Measurements from ENCODE around the gene ITGB3.

DNA sequence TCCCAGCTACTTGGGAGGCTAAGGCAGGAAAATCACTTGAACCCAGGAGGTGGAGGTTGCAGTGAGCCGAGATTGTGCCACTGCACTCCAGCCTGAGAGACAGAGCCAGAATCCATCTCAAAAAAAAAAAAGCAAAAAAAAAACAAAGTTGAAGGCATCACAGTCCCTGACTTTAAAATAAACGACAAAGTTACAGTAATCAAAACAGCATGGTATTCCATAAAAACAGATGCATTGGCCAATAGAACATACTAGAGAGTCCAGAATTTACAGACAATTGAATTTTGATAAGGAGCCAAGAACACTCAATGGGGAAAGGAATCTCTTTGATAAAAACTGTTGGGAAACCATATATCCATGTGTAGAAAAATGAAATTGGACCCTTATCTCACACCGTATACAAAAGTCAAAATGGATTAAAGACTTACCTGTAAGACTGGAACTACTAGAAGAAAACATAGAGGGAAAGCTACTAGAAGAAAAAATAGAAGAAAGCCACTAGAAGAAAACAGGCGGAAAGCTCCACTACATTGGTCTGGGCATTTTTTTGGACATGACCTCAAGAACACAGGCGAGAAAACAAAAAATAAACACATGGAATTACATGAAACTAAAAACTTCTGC is 67.4 kb downstream of the ITGB3 start:
- TF ChIP-seq TCFL5 (CRISPR knock-in tag; conservative IDR thresholded peaks at IDR 0.05) (no peak), SNRNP70 (optimal IDR thresholded peaks at IDR 0.05; ENCODE audit: low read depth, low read length) (no peak), LARP7 (IDR thresholded peaks at IDR 0.05) (no peak), TOE1 (IDR thresholded peaks at IDR 0.05; ENCODE audit: borderline replicate concordance) (no peak), TOE1 (CRISPR knock-in tag; IDR thresholded peaks at IDR 0.05; ENCODE audit: borderline replicate concordance, low read depth) (no peak), HMG20A (CRISPR knock-in tag; conservative IDR thresholded peaks at IDR 0.05) (no peak), HDGF (IDR thresholded peaks at IDR 0.05) (no peak), ZZZ3 (IDR thresholded peaks at IDR 0.05) (no peak)
- TF ChIP-seq, protein P1, sequence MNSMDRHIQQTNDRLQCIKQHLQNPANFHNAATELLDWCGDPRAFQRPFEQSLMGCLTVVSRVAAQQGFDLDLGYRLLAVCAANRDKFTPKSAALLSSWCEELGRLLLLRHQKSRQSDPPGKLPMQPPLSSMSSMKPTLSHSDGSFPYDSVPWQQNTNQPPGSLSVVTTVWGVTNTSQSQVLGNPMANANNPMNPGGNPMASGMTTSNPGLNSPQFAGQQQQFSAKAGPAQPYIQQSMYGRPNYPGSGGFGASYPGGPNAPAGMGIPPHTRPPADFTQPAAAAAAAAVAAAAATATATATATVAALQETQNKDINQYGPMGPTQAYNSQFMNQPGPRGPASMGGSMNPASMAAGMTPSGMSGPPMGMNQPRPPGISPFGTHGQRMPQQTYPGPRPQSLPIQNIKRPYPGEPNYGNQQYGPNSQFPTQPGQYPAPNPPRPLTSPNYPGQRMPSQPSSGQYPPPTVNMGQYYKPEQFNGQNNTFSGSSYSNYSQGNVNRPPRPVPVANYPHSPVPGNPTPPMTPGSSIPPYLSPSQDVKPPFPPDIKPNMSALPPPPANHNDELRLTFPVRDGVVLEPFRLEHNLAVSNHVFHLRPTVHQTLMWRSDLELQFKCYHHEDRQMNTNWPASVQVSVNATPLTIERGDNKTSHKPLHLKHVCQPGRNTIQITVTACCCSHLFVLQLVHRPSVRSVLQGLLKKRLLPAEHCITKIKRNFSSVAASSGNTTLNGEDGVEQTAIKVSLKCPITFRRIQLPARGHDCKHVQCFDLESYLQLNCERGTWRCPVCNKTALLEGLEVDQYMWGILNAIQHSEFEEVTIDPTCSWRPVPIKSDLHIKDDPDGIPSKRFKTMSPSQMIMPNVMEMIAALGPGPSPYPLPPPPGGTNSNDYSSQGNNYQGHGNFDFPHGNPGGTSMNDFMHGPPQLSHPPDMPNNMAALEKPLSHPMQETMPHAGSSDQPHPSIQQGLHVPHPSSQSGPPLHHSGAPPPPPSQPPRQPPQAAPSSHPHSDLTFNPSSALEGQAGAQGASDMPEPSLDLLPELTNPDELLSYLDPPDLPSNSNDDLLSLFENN (IDR thresholded peaks at IDR 0.05; ENCODE audit: low read depth in 2 of 2, low read length in 2 of 2), result no peak
- TF ChIP-seq, protein P2, sequence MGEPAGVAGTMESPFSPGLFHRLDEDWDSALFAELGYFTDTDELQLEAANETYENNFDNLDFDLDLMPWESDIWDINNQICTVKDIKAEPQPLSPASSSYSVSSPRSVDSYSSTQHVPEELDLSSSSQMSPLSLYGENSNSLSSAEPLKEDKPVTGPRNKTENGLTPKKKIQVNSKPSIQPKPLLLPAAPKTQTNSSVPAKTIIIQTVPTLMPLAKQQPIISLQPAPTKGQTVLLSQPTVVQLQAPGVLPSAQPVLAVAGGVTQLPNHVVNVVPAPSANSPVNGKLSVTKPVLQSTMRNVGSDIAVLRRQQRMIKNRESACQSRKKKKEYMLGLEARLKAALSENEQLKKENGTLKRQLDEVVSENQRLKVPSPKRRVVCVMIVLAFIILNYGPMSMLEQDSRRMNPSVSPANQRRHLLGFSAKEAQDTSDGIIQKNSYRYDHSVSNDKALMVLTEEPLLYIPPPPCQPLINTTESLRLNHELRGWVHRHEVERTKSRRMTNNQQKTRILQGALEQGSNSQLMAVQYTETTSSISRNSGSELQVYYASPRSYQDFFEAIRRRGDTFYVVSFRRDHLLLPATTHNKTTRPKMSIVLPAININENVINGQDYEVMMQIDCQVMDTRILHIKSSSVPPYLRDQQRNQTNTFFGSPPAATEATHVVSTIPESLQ (CRISPR knock-in tag; IDR thresholded peaks at IDR 0.05), result no peak
- TF ChIP-seq, protein P3, sequence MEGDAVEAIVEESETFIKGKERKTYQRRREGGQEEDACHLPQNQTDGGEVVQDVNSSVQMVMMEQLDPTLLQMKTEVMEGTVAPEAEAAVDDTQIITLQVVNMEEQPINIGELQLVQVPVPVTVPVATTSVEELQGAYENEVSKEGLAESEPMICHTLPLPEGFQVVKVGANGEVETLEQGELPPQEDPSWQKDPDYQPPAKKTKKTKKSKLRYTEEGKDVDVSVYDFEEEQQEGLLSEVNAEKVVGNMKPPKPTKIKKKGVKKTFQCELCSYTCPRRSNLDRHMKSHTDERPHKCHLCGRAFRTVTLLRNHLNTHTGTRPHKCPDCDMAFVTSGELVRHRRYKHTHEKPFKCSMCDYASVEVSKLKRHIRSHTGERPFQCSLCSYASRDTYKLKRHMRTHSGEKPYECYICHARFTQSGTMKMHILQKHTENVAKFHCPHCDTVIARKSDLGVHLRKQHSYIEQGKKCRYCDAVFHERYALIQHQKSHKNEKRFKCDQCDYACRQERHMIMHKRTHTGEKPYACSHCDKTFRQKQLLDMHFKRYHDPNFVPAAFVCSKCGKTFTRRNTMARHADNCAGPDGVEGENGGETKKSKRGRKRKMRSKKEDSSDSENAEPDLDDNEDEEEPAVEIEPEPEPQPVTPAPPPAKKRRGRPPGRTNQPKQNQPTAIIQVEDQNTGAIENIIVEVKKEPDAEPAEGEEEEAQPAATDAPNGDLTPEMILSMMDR (IDR thresholded peaks at IDR 0.05 in 2 of 3, conservative IDR thresholded peaks at IDR 0.05 in 1 of 3; ENCODE audit: insufficient read depth in 2 of 3, low read depth in 1 of 3, low read length in 3 of 3), result no peak
- TF ChIP-seq, protein P4, sequence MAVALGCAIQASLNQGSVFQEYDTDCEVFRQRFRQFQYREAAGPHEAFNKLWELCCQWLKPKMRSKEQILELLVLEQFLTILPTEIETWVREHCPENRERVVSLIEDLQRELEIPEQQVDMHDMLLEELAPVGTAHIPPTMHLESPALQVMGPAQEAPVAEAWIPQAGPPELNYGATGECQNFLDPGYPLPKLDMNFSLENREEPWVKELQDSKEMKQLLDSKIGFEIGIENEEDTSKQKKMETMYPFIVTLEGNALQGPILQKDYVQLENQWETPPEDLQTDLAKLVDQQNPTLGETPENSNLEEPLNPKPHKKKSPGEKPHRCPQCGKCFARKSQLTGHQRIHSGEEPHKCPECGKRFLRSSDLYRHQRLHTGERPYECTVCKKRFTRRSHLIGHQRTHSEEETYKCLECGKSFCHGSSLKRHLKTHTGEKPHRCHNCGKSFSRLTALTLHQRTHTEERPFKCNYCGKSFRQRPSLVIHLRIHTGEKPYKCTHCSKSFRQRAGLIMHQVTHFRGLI (CRISPR knock-in tag; IDR thresholded peaks at IDR 0.05), result no peak
- TF ChIP-seq, protein P5, sequence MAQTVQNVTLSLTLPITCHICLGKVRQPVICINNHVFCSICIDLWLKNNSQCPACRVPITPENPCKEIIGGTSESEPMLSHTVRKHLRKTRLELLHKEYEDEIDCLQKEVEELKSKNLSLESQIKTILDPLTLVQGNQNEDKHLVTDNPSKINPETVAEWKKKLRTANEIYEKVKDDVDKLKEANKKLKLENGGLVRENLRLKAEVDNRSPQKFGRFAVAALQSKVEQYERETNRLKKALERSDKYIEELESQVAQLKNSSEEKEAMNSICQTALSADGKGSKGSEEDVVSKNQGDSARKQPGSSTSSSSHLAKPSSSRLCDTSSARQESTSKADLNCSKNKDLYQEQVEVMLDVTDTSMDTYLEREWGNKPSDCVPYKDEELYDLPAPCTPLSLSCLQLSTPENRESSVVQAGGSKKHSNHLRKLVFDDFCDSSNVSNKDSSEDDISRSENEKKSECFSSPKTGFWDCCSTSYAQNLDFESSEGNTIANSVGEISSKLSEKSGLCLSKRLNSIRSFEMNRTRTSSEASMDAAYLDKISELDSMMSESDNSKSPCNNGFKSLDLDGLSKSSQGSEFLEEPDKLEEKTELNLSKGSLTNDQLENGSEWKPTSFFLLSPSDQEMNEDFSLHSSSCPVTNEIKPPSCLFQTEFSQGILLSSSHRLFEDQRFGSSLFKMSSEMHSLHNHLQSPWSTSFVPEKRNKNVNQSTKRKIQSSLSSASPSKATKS (CRISPR knock-in tag; IDR thresholded peaks at IDR 0.05), result no peak
- TF ChIP-seq, protein P6, sequence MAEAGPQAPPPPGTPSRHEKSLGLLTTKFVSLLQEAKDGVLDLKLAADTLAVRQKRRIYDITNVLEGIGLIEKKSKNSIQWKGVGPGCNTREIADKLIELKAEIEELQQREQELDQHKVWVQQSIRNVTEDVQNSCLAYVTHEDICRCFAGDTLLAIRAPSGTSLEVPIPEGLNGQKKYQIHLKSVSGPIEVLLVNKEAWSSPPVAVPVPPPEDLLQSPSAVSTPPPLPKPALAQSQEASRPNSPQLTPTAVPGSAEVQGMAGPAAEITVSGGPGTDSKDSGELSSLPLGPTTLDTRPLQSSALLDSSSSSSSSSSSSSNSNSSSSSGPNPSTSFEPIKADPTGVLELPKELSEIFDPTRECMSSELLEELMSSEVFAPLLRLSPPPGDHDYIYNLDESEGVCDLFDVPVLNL (CRISPR knock-in tag; IDR thresholded peaks at IDR 0.05; ENCODE audit: low read depth), result no peak
